Chondrocyte (in vitro differentiated cells): Measurements from ENCODE around the gene OR2W1. TPM values are rescaled to one million over a fixed set of nuclear protein-coding genes. Genes with fewer than 3 reads are reported as not detected.
A peak's percentile ranks its signal among the peaks of the same experiment; 100 is the strongest.

Experiments
- DNase-seq: peaks from one replicate; pipeline ENCODE4 v3.0.0; 2021; ENCODE audit warnings: mixed read lengths, low spot score
- H3K27ac Mint-ChIP-seq: one replicate; pipeline ENCODE4 v1.8.0; 2021; ENCODE audit warnings: mild to moderate bottlenecking, moderate library complexity, mixed read lengths; ENCODE audit not compliant: unreplicated experiment
- H3K27me3 Mint-ChIP-seq: 2 replicates; pipeline ENCODE4 v1.8.0; 2021; ENCODE audit warnings: low read depth, mixed read lengths
- H3K36me3 Mint-ChIP-seq: 2 replicates; pipeline ENCODE4 v1.8.0; 2021; ENCODE audit warnings: low read depth, mixed read lengths
- H3K4me1 Mint-ChIP-seq: 2 replicates; pipeline ENCODE4 v1.8.0; 2021; ENCODE audit warnings: low read depth, mild to moderate bottlenecking, mixed read lengths
- H3K4me3 Mint-ChIP-seq: one replicate; pipeline ENCODE4 v1.8.0; 2021; ENCODE audit warnings: mild to moderate bottlenecking, moderate library complexity, mixed read lengths; ENCODE audit not compliant: unreplicated experiment
- H3K9me3 Mint-ChIP-seq: 2 replicates; pipeline ENCODE4 v1.8.0; 2021; ENCODE audit warnings: low read depth, mixed read lengths
- total RNA-seq: library from RNA; stranded (reverse); gene quantifications from 3 replicates; pipeline ENCODE4 v1.2.1, GENCODE V29; 2021
- TF ChIP-seq, protein P1 (sequence below): fragments of 200-600 bp; sonication (generic); IDR thresholded peaks from 2 replicates; pipeline ENCODE4 v1.5.0; 2021; ENCODE audit warnings: antibody characterized with exemption, mild to moderate bottlenecking, moderate library complexity

OR2W1 gene
- total RNA-seq, 1 donor from 2014 or later = not detected

DNA sequence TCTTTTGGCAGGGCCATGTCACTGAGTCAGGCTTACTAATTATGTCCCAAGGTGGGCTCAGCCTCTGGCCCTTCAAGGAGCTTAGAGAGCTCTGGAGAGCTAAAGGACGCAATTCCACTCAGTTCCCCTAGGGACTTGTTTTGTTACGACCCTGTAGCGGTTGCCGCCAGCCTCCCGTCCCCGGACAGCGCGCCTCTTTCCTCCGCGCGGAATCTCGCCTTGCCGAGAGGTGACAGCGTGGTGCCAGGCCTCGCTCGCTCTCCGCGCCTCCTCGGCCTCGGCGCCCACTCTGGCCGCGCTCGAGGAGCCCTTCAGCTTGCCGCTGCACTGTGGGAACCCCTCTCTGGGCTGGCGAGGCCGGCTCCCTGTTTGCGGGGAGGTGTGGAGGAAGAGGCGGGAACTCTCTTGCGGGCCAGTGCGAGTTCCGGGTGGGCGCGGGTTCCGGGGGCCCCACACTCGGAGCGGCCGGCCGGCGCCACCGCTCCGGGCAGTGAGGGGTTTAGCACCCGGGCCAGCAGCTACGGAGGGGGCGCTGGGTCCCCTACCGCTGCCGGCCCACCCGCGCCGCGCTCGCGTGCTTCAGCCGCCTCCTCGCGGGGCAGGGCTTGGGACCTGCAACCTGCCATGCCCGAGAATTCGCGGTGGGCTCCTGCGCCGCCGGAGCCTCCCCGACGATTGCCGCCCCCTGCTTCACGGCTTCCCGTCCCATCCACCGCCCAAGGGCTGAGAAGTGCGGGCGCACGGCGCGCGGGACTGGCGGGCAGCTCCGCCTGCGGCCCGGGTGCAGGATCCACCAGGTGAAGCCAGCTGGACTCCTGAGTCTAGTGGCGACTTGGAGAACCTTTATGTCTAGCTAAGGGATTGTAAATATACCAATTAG, 30.0 kb downstream of the OR2W1 start:
- Mint-ChIP-seq H3K36me3 (no peaks in the 10 kb centered on the region), H3K4me3 (no peak overlapping the region), H3K9me3 (no peaks in the 10 kb centered on the region), H3K4me1 (peaks cover 17% of the 10 kb centered on the region), H3K27me3 (peaks cover 26% of the 10 kb centered on the region), H3K27ac (no peak overlapping the region)
- DNase-seq = no peak
- TF ChIP-seq, protein P1, sequence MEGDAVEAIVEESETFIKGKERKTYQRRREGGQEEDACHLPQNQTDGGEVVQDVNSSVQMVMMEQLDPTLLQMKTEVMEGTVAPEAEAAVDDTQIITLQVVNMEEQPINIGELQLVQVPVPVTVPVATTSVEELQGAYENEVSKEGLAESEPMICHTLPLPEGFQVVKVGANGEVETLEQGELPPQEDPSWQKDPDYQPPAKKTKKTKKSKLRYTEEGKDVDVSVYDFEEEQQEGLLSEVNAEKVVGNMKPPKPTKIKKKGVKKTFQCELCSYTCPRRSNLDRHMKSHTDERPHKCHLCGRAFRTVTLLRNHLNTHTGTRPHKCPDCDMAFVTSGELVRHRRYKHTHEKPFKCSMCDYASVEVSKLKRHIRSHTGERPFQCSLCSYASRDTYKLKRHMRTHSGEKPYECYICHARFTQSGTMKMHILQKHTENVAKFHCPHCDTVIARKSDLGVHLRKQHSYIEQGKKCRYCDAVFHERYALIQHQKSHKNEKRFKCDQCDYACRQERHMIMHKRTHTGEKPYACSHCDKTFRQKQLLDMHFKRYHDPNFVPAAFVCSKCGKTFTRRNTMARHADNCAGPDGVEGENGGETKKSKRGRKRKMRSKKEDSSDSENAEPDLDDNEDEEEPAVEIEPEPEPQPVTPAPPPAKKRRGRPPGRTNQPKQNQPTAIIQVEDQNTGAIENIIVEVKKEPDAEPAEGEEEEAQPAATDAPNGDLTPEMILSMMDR = no peak

DNA sequence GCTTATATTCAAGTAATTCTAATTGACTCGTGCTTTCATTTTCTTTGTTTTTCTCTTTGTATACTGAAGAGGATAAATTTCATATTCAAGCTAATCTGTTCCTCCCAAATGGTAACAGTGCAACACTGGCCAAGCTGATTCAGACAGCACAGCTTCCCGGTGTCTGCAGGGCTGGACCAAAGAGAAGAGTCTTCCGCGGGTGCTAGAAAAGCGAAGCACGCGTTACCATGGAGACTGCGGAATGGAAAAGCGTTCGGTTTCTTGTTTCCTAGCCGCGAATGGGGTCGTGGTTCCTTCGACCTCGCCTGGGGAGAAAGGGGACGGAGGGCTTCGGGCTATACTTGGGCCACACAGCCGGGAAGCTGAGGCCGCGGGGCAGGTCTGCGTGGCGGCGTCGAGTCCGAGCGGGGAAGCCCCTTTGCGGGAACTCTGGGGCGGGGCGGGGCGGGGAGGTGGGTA, 33.7 kb downstream of the OR2W1 start:
- TF ChIP-seq, protein P1 = no peak
- H3K4me1 Mint-ChIP-seq = peaks cover 10% of the 10 kb centered on the region
- H3K36me3 Mint-ChIP-seq = no peaks in the 10 kb centered on the region
- H3K4me3 Mint-ChIP-seq = peak overlapping the region; percentile 81
- no peak for DNase-seq
- H3K27me3 Mint-ChIP-seq = peaks cover 14% of the 10 kb centered on the region
- H3K27ac Mint-ChIP-seq = peak overlapping the region; percentile 19
- no peaks in the 10 kb centered on the region for H3K9me3 Mint-ChIP-seq

DNA sequence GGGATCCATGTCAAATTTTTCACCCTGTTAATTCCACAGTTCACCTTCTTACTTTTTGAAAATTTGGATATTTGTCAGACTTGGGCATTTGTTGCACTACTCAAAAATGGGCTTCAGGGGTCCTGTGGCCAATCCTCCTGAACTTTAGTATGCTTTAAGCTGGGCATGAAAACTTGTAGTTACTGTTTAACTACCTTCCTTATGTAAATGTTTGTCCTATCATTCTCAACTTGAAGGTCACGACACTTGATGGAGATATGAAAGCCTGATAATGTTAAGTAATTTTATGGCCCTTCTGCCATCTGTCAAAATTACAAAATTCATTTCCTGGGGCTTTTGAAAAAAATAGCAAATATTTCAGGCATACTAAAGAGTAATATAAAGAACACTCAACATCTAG, 35.6 kb downstream of the OR2W1 start:
- TF ChIP-seq, protein P1 = no peak
- H3K4me3 Mint-ChIP-seq = no peak overlapping the region
- peaks cover 11% of the 10 kb centered on the region for H3K4me1 Mint-ChIP-seq
- no peaks in the 10 kb centered on the region for H3K36me3 Mint-ChIP-seq
- no peak overlapping the region for H3K27ac Mint-ChIP-seq
- H3K9me3 Mint-ChIP-seq = no peaks in the 10 kb centered on the region
- DNase-seq = no peak
- peaks cover 22% of the 10 kb centered on the region for H3K27me3 Mint-ChIP-seq

DNA sequence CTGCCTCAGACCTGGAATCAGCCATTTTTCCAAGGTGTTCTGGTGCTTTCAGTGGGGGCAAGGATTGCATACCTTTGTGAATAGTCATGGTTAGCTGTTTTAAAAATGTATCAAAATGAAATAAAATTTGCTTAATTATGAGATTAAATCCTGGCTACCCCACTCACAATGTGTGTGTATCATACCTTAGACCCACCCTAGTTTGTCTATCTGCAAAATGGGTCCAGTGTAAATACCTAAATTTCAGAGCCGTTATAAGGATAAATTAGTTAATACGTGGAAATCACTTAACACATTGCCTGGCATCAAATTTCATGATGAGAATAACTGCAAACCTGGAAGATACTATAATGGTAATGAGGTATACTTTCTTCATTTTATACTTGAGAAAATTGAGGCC, 36.9 kb downstream of the OR2W1 start:
- no peak overlapping the region for H3K4me3 Mint-ChIP-seq
- peaks cover 11% of the 10 kb centered on the region for H3K4me1 Mint-ChIP-seq
- no peak overlapping the region for H3K27ac Mint-ChIP-seq
- no peaks in the 10 kb centered on the region for H3K9me3 Mint-ChIP-seq
- peaks cover 23% of the 10 kb centered on the region for H3K27me3 Mint-ChIP-seq
- TF ChIP-seq, protein P1 = no peak
- H3K36me3 Mint-ChIP-seq = no peaks in the 10 kb centered on the region
- no peak for DNase-seq

DNA sequence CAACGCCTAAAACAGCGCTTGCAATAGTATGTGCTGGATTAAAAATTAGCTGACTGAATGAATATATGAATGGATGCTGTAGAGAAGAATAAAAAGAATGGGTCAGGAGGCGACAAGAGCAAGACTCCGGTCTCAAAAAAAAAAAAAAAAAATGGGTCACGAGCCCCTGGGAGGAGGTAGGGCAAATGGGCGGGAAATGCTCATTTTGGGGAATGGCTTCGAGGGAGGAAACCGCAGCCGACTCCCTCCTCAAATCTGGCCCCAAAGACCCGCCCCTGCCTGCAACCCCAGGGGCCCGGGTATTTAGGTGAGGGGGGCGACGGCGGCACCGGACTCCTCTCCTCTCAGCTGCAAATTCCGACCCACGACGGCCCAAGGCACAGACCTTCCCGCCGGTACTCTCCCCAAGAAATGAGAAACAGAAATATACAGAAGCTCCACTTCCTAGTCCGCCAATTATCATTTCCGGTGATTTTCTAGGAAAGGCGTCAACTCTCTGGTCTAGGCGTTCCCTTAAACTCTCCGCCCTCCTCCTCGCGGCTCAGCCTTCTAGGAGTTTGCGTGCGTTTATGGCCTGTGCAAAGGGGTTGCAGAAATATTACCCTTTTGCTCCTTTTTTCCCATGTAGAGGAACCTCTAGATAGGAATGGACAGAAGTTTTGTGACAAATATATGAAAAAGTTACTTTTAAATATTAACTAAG, 39.6 kb downstream of the OR2W1 start, which contains the start of gene ZNF311:
Gene ZNF311, minus strand, starts transcription at position 133 of the 703 bp plus-strand sequence. CDS start 1,361 bp downstream, outside the sequence.
- no peak within 1 kb of the TSS for H3K27ac Mint-ChIP-seq

More for the DNA sequence above, 39.6 kb downstream of the OR2W1 start, which contains the start of gene ZNF311:
- H3K4me3 Mint-ChIP-seq = peak within 1 kb of the TSS; percentile 65
- TF ChIP-seq, protein P1 = no peak
- H3K36me3 Mint-ChIP-seq = no peaks in the 10 kb centered on the region
- H3K4me1 Mint-ChIP-seq = peaks cover 5% of the 10 kb centered on the region
- H3K9me3 Mint-ChIP-seq = no peaks in the 10 kb centered on the region
- DNase-seq = no peak
- peaks cover 28% of the 10 kb centered on the region for H3K27me3 Mint-ChIP-seq
